A172 (cell line): ENCODE data around the gene GRIFIN. TPM values are rescaled to one million over a fixed set of nuclear protein-coding genes. Genes with fewer than 3 reads are reported as not detected.

Experiments used
- DNase-seq: peaks from one replicate; pipeline ENCODE4 v3.0.0-alpha.2; 2015; ENCODE audit warnings: low spot score
- total RNA-seq: library from RNA; depleted of rRNA; stranded (reverse); fragments of >200 nt; shearing (Covaris generic); gene quantifications from 2 replicates; pipeline ENCODE4 v1.2.3, GENCODE V29; 2014; rRNA removed

The GRIFIN gene
- total RNA-seq, 1 experiment from 2014 or later, result not detected

DNA sequence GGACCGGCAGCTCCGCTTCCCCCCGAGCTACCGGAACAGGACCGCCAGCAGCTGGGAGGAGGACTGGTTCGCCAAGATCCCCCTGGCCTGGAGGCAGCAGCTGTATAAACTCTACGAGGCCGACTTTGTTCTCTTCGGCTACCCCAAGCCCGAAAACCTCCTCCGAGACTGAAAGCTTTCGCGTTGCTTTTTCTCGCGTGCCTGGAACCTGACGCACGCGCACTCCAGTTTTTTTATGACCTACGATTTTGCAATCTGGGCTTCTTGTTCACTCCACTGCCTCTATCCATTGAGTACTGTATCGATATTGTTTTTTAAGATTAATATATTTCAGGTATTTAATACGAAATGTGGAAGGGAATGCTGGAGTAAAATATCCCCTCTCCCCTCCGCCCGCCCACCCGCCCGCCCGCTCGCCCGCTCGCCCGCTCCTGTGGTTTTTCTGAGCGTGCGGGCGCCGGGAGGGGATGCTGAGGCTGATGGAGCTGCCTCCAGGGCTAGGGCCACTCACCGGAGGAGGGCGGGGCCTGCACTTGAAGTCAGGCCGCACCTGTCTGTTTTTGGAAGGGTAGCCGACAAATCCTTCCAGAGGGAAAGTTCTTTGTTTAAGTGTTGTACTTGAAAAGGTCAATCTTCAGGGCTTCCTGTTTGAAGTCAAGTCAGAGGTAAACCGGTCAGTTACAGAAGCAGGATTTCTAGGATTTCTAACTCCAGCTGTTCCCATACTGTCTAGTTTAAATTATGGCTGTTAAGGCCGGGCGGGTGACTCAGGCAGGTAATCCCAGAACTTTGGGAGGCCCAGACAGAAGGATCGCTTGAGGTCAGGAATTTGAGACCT is 42.3 kb downstream of the GRIFIN start:
- DNase-seq, result no peak

DNA sequence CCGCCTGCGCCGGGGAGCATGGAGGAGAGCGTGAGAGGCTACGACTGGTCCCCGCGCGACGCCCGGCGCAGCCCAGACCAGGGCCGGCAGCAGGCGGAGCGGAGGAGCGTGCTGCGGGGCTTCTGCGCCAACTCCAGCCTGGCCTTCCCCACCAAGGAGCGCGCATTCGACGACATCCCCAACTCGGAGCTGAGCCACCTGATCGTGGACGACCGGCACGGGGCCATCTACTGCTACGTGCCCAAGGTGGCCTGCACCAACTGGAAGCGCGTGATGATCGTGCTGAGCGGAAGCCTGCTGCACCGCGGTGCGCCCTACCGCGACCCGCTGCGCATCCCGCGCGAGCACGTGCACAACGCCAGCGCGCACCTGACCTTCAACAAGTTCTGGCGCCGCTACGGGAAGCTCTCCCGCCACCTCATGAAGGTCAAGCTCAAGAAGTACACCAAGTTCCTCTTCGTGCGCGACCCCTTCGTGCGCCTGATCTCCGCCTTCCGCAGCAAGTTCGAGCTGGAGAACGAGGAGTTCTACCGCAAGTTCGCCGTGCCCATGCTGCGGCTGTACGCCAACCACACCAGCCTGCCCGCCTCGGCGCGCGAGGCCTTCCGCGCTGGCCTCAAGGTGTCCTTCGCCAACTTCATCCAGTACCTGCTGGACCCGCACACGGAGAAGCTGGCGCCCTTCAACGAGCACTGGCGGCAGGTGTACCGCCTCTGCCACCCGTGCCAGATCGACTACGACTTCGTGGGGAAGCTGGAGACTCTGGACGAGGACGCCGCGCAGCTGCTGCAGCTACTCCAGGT is 43.1 kb downstream of the GRIFIN start:
- DNase-seq, result no peak

DNA sequence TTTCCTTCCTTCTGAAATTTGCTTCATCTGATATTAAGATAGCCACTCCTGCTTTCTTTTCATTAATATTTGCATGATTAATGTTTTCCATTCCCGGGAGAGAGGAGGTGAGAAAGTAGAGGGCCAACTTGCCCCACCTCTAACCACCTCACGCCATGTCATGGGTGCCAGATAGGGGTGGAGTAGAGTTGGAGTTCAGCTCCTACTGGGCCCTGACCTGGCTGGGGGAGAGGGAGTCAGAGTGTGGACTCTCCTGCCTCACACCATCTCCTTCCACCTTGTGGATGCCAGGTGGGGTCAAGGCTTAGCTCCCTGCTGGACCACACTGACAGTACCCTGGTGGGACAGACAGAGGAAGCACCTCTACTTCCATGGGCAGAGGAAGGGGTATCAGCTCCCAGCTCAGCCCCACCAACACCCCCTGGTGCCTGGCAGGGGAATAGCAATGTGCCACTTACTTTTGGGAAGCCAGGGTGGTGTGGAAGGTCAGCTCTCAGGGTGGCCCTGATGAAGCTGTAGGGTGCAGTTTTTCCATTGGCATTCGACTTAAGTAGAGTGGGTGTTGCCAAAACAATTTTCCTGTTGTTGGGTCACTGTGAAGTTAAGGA is 44.8 kb downstream of the GRIFIN start:
- DNase-seq, result no peak

DNA sequence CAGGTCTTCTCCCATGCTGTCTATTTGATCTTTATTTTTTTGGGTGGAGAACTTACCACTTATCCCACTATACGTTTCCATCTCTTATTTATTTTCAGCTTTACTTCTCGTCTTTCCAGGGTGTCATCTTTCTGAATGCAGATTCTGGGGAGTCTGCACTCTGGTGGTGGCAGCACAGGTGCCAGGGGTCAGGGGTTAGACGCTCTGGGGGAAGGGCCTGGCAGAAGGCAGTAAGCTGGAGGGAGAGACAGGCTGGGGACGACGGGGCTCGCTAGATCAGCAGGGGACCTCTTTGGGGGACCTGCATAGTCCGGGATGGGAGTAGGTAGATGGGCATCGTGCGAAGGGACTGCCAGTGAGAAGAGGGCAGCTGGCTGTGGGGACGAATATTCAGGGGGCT is 50.4 kb downstream of the GRIFIN start:
- DNase-seq, result no peak

Other genes with a start within 250 kb of the GRIFIN start
- gene MAD1L1, start 243.5 kb downstream of the GRIFIN start, total RNA-seq, result 70.3 and 127 TPM in 2 replicates
- 62.2 TPM in 2 replicates for gene MRM2, start 234.2 kb downstream of the GRIFIN start, total RNA-seq
- gene NUDT1, start 234.2 kb downstream of the GRIFIN start, total RNA-seq, result 94.5 and 112 TPM in 2 replicates
- 27.2 and 36.2 TPM in 2 replicates for gene SNX8, start 162.0 kb downstream of the GRIFIN start, total RNA-seq
- gene EIF3B, start 121.6 kb downstream of the GRIFIN start, total RNA-seq, result 228 and 229 TPM in 2 replicates
- 9.8 and 17.3 TPM in 2 replicates for gene CHST12, start 72.8 kb downstream of the GRIFIN start, total RNA-seq
- gene LFNG, start 43.4 kb upstream of the GRIFIN start, total RNA-seq, result 21.2 and 32.5 TPM in 2 replicates
- 69.2 and 87.9 TPM in 2 replicates for gene BRAT1, start 79.1 kb upstream of the GRIFIN start, total RNA-seq
- 26.1 and 35.5 TPM in 2 replicates for gene IQCE, start 82.6 kb upstream of the GRIFIN start, total RNA-seq
- gene TTYH3, start 155.6 kb upstream of the GRIFIN start, total RNA-seq, result 34.3 and 42.4 TPM in 2 replicates
- 0.07 and 0.28 TPM in 2 replicates for gene AMZ1, start 211.8 kb upstream of the GRIFIN start, total RNA-seq